Measurements from ENCODE around the gene KCNJ16. TPM values are rescaled to one million over a fixed set of nuclear protein-coding genes. Genes with fewer than 3 reads are reported as not detected.
A peak's percentile ranks its signal among the peaks of the same experiment; 100 is the strongest.

The KCNJ16 gene
- total RNA-seq, 4 donors from 2014 or later = 0.44 TPM; not detected in 3

GRCh38 chr17:70144260-70144846, 69.3 kb downstream of the KCNJ16 start:
- no peaks in the 10 kb centered on the region for H3K9me3 ChIP-seq
- TF ChIP-seq CTCF (IDR thresholded peaks at IDR 0.05) (peak; percentile 24 to 81 (median 65)), POLR2A (IDR thresholded peaks at IDR 0.05) (no peak)
- intact Hi-C loops (cut with DNase I) = loop anchor here (10.0 kb wide), 1 partner anchor 540 kb away; no protein-coding TSS in a partner anchor
- no peak overlapping the region for H3K4me3 ChIP-seq
- H3K4me1 ChIP-seq = peaks cover 0 to 18% (median under 1%) of the 10 kb centered on the region in 3 donors
- 20 to 21% methylated on average over 6 of the region's 6 CpGs for WGBS, 2 donors
- no peak overlapping the region for H3K27ac ChIP-seq
- H3K36me3 ChIP-seq = no peaks in the 10 kb centered on the region
- H3K27me3 ChIP-seq = no peaks in the 10 kb centered on the region
- no peak for DNase-seq

- 82 to 96% methylated on average over 3 of the region's 3 CpGs for WGBS, 2 donors
- H3K36me3 ChIP-seq = no peaks in the 10 kb centered on the region
- no peaks in the 10 kb centered on the region for H3K27me3 ChIP-seq
- no peak for TF ChIP-seq CTCF (IDR thresholded peaks at IDR 0.05)
- TF ChIP-seq POLR2A (IDR thresholded peaks at IDR 0.05) = no peak
- intact Hi-C loops (cut with DNase I) = no loop called here
- H3K27ac ChIP-seq = no peak overlapping the region
- no peak overlapping the region for H3K4me3 ChIP-seq
- no peaks in the 10 kb centered on the region for H3K4me1 ChIP-seq
- DNase-seq = no peak
- H3K9me3 ChIP-seq = no peaks in the 10 kb centered on the region
Measured at GRCh38 chr17:70153210-70153609, 78.2 kb downstream of the KCNJ16 start.

- 74 to 87% methylated on average over 4 of the region's 4 CpGs for WGBS, 2 donors
- TF ChIP-seq POLR2A (IDR thresholded peaks at IDR 0.05) = no peak
- TF ChIP-seq CTCF (IDR thresholded peaks at IDR 0.05) = no peak
- no peak overlapping the region for H3K27ac ChIP-seq
- no peaks in the 10 kb centered on the region for H3K36me3 ChIP-seq
- H3K9me3 ChIP-seq = no peaks in the 10 kb centered on the region
- no peaks in the 10 kb centered on the region for H3K27me3 ChIP-seq
- no peak overlapping the region for H3K4me3 ChIP-seq
- intact Hi-C loops (cut with DNase I) = no loop called here
- H3K4me1 ChIP-seq = peaks cover 0 to 16% (median 0%) of the 10 kb centered on the region in 3 donors
- no peak for DNase-seq
Measured at GRCh38 chr17:70157151-70157550, 82.1 kb downstream of the KCNJ16 start.

GRCh38 chr17:70158180-70158579, 83.2 kb downstream of the KCNJ16 start:
- no peak overlapping the region for H3K27ac ChIP-seq
- TF ChIP-seq POLR2A (IDR thresholded peaks at IDR 0.05) (no peak), CTCF (IDR thresholded peaks at IDR 0.05) (no peak)
- no peak for DNase-seq
- H3K4me3 ChIP-seq = no peak overlapping the region
- no peaks in the 10 kb centered on the region for H3K9me3 ChIP-seq
- intact Hi-C loops (cut with DNase I) = no loop called here
- H3K36me3 ChIP-seq = no peaks in the 10 kb centered on the region
- no peaks in the 10 kb centered on the region for H3K27me3 ChIP-seq
- WGBS, 2 donors = 63 to 64% methylated on average over 4 of the region's 4 CpGs
- H3K4me1 ChIP-seq = peaks cover 0 to 16% (median 0%) of the 10 kb centered on the region in 3 donors

- H3K36me3 ChIP-seq = no peaks in the 10 kb centered on the region
- H3K4me3 ChIP-seq = no peak overlapping the region
- H3K9me3 ChIP-seq = no peaks in the 10 kb centered on the region
- no peak for TF ChIP-seq POLR2A (IDR thresholded peaks at IDR 0.05)
- TF ChIP-seq CTCF (IDR thresholded peaks at IDR 0.05) = no peak
- no peaks in the 10 kb centered on the region for H3K27me3 ChIP-seq
- DNase-seq = no peak
- intact Hi-C loops (cut with DNase I) = no loop called here
- H3K27ac ChIP-seq = no peak overlapping the region
- 88 to 95% methylated on average over 5 to 6 of the region's 6 CpGs for WGBS, 2 donors
- H3K4me1 ChIP-seq = peaks cover 0 to 16% (median 0%) of the 10 kb centered on the region in 3 donors
Measured at GRCh38 chr17:70158591-70158990, 83.6 kb downstream of the KCNJ16 start.

Data from esophagus squamous epithelium (tissue), 5 donors.